ENCODE measurements around the gene KCNQ1. TPM values are rescaled to one million over a fixed set of nuclear protein-coding genes. Genes with fewer than 3 reads are reported as not detected.

The KCNQ1 gene, protein sequence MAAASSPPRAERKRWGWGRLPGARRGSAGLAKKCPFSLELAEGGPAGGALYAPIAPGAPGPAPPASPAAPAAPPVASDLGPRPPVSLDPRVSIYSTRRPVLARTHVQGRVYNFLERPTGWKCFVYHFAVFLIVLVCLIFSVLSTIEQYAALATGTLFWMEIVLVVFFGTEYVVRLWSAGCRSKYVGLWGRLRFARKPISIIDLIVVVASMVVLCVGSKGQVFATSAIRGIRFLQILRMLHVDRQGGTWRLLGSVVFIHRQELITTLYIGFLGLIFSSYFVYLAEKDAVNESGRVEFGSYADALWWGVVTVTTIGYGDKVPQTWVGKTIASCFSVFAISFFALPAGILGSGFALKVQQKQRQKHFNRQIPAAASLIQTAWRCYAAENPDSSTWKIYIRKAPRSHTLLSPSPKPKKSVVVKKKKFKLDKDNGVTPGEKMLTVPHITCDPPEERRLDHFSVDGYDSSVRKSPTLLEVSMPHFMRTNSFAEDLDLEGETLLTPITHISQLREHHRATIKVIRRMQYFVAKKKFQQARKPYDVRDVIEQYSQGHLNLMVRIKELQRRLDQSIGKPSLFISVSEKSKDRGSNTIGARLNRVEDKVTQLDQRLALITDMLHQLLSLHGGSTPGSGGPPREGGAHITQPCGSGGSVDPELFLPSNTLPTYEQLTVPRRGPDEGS
- total RNA-seq: under 0.01 and 0.13 TPM in 2 replicates

DNA sequence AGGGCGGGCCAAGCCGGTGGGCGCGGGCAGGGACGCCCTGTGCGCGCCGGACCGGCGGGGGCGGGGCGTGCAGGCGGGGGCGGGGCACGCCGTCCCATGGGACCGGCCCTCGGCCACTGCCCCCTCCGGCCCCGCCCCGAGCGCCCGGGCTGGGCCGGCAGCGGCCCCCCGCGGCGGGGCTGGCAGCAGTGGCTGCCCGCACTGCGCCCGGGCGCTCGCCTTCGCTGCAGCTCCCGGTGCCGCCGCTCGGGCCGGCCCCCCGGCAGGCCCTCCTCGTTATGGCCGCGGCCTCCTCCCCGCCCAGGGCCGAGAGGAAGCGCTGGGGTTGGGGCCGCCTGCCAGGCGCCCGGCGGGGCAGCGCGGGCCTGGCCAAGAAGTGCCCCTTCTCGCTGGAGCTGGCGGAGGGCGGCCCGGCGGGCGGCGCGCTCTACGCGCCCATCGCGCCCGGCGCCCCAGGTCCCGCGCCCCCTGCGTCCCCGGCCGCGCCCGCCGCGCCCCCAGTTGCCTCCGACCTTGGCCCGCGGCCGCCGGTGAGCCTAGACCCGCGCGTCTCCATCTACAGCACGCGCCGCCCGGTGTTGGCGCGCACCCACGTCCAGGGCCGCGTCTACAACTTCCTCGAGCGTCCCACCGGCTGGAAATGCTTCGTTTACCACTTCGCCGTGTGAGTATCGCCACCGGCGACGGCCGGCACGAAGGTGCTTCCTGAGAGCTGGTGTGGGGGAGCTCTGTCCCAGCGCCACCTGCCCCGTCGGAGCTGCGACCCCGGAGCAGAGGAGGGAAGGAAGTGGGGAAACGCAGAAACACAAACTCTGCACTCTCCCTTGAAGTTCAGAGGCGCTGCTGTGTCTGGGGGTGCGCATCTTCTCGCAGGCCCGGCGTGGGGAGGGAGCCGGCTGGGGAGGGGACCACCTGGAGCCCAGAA lies at the start of gene KCNQ1:
Gene KCNQ1, plus strand, starts transcription at position 188 of the 925 bp plus-strand sequence. Its CDS starts 91 bp downstream, at position 279.
- DNase-seq (ENCODE audit: low read depth in 2 of 2): peak; percentile 4 to 29

DNA sequence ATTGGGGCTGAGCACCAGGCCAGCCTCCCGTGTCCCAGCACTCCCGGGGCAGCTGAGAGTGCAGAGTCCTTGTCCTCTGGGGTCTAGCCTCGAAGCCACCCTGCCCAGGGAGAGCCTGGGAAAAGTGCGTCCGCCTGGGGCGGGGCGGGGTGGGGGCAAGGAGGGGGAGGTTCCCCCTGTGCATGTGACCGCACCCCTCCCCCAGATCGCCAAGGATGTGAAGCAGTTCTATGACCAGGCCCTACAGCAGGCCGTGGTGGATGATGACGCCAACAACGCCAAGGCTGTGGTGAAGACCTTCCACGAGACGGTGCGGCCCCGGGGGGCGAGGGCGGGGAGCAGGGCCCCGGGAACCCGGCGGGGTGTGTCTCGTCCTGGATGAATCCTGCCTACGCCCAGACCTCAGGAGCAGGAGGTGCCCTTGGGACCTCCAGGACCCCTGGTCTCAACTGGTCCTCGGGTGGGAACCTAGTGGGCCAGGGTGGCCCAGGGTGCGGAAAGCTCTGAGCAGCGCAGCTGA lies 49.5 kb upstream of the KCNQ1 start:
- no peak for DNase-seq (ENCODE audit: low read depth in 2 of 2)

DNA sequence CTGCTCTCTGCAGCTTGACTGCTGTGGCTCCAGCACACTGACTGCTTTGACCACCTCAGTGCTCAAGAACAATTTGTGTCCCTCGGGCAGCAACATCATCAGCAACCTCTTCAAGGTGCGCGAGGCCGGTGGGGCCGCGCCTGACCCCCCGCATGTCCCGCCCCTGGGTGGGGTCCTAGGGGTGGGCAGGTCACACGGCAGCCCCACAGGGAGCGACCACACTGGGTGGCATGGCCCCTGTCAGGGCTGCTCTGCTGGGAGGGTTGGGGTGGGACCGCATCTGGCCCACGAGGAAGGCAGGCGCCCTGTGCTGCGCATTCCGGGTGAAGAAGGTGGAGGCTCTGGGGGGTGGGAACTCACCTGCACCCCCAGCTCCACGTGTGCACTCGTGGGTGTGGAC lies 49.0 kb upstream of the KCNQ1 start:
- DNase-seq (ENCODE audit: low read depth in 2 of 2): no peak

DNA sequence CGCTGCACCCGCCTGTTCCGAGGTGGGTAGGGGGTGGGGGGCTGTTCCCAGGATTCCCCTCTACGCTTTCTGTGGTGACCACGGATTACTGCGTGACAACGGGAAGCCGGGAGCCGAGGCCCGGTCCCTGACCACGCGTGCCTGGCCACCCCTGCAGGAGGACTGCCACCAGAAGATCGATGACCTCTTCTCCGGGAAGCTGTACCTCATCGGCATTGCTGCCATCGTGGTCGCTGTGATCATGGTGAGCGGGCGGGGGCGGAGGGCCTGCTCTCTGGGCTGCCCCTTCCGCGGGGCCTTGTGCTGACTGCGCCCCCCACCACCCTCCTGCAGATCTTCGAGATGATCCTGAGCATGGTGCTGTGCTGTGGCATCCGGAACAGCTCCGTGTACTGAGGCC lies 48.3 kb upstream of the KCNQ1 start:
- DNase-seq (ENCODE audit: low read depth in 2 of 2): no peak

DNA sequence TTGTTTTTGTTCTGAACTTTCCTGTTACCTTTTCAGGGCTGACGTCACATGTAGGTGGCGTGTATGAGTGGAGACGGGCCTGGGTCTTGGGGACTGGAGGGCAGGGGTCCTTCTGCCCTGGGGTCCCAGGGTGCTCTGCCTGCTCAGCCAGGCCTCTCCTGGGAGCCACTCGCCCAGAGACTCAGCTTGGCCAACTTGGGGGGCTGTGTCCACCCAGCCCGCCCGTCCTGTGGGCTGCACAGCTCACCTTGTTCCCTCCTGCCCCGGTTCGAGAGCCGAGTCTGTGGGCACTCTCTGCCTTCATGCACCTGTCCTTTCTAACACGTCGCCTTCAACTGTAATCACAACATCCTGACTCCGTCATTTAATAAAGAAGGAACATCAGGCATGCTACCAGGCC lies 47.8 kb upstream of the KCNQ1 start:
- DNase-seq (ENCODE audit: low read depth in 2 of 2): no peak

DNA sequence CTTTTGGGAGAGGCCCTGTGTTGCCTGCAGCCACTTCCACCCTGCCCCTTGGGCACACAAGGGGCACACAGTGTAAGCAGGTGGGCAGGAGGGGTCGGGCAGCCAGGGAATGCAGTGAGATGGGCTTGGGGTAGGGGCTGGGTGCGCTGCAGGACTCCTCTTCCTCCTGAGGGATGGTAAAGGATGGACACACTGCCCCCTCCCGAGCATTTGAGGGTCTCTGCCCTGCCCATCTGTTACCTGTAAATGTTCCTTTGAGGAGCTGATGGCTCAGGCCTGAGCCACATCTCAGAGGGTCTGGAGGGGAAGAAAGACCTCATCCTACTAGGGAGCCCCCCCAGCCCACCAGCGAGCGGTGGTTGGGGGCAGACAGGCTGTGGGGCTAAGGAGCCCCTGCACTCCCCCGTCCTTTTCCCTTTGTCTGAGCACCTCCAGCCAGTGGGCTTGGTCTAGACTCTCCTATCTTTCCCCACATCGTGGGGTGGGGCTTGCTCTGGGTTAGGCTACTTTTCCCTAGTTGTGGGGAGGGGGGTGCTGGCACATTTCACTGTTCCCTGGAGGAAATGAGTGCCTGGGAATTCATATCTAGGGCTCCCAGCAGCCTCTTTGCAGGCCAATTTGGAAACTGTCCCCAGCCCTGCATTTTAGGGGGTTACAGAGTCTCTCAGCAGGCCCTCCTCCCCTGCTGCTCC lies 46.0 kb upstream of the KCNQ1 start:
- DNase-seq (ENCODE audit: low read depth in 2 of 2): no peak

DNA sequence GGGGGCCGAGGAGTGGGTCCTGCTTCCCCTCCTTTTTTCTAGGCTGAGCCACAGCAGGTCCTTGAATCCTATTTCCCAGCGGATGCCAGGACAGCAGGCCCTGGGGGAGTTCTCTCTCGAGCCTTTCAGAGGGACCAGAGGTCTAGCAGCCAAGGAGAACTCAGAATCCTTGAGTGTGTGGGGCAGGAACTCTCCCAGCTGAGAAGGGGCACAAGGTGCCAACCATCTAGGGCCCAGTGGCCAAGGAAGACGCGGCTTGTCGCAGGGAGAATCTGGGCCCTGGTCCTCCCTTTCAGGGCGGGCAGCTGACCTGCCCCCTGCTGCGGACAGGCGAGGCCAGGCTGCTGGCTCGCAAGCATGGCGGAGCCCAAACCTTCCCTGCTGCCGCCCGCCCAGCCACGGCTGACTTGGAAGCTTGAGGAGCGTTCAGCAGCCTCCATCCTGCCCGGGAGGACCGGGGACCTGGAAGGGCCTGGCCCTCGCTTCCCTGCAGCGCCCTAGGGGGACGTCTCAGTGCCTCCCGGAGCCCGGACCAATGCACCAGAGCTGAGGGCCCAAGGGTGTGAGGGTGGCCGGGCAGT lies 45.2 kb upstream of the KCNQ1 start:
- DNase-seq (ENCODE audit: low read depth in 2 of 2): no peak

DNA sequence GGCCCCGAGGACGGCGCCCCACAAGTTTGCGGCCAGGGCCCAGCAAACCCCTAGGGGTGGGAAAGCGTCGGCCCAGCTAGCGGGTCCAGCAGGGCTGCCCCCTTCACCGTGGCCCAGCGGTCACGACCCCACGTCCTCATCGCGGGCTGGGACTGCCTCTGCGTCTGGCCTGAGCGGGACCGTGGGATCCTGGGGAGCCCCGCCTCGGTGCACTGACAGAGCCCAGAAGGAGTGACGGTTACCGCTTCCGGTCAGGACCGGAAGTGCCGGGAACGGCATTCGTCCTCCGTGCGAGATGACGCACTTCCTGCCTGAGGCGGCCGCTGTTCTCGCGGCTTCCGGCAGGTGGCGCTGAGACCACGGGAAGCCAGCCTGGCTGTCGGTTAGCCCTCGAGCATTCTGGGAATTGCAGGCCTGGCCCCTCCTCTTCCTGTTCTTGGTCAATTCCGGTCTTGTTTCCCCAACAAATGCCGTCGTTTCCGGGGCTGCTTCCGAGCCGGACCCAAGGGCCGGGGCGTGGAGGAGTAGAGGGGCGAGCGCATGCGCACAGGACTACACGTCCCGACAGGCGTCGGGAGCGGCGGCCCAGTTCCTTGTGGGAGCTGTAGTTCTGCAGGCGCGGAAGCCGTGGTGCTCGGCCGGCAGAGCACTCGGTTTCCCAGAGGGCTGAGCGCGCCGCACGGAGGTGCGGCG lies 44.6 kb upstream of the KCNQ1 start, which contains the start of gene TSSC4:
Gene TSSC4, plus strand, starts transcription at position 682 of the 693 bp plus-strand sequence. CDS start 1,884 bp downstream, outside the sequence.
- peak; percentile 100 for DNase-seq (ENCODE audit: low read depth in 2 of 2)

DNA sequence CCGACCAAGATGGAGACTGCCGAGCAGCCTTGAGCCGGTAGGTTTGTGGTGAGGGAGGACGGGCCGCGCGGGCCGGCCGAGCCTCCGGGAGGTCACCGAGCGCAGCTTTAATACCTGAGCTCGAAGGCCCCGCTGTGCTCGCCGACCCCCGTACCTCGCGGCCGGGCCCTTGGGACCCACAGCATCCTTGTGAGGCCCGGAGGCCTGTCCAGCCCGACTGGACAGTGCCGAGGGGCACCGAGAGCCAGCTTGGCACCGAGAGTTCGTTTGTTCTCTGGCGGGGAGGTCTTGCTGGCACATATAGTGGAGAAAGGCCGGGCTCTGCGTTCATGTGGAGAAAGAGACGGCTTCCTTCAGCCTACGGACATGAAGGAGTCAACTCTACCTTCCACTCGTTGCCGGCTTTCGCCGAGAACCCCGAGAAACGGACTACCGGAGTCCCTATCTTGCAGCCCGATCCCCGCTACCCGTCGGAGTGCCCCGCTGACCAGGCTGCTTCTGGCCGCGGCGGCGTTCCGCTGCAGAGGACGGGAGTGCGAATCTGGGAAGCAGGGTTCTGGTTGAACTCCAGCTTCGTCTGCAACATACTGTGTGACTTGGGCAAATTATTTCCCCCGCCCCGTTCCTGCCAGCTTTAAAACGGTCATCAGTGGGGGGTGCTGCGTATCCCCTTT lies 43.9 kb upstream of the KCNQ1 start:
- DNase-seq (ENCODE audit: low read depth in 2 of 2): no peak

DNA sequence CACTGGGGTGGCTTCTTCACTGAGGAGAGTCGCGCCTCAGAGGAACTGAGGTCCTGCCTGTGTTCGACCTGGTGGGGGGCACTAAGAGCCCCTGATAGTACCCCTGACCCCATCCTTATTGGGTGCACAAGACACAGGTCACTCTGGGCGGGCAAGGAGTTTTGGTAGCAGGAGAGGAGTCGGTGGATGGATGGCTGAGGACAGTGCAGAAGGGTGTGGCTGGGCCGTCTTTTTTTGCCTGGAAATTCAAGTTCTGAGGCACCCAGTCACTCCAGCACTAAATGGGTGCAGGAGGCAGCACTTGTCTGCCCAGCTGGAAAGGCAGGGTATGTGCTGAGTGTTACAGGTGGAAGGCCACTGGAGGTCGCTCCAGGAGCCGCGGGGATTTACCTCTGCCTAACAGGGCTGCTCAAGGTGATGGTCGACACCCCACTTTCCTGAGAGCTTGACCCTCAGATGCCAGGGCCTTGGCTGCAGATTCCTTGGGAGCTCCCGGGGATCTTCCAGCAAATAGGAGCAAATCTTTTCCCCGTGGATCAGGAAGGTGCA lies 43.3 kb upstream of the KCNQ1 start:
- no peak for DNase-seq (ENCODE audit: low read depth in 2 of 2)

DNA sequence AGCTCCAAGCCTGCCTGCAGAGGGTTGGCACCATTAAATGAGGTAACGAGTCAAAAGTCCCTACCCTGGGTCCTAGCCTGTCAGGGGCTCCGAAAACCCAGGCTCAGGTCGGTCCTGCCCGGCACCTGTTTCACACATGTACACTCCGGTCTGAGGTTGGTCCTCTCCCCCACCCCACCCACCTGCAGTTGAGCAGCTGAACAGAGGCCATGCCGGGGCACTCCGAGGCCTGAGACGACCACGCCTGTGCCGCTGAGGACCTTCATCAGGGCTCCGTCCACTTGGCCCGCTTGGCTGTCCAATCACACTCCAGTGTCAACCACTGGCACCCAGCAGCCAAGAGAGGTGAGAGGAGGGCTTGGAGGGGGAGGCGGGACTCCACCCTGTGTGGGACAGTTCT lies 42.7 kb upstream of the KCNQ1 start:
- DNase-seq (ENCODE audit: low read depth in 2 of 2): no peak

DNA sequence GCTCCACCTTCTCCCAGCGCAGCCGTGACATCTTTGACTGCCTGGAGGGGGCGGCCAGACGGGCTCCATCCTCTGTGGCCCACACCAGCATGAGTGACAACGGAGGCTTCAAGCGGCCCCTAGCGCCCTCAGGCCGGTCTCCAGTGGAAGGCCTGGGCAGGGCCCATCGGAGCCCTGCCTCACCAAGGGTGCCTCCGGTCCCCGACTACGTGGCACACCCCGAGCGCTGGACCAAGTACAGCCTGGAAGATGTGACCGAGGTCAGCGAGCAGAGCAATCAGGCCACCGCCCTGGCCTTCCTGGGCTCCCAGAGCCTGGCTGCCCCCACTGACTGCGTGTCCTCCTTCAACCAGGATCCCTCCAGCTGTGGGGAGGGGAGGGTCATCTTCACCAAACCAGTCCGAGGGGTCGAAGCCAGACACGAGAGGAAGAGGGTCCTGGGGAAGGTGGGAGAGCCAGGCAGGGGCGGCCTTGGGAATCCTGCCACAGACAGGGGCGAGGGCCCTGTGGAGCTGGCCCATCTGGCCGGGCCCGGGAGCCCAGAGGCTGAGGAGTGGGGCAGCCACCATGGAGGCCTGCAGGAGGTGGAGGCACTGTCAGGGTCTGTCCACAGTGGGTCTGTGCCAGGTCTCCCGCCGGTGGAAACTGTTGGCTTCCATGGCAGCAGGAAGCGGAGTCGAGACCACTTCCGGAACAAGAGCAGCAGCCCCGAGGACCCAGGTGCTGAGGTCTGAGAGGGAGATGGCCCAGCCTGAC lies 41.7 kb upstream of the KCNQ1 start:
- DNase-seq (ENCODE audit: low read depth in 2 of 2): no peak

DNA sequence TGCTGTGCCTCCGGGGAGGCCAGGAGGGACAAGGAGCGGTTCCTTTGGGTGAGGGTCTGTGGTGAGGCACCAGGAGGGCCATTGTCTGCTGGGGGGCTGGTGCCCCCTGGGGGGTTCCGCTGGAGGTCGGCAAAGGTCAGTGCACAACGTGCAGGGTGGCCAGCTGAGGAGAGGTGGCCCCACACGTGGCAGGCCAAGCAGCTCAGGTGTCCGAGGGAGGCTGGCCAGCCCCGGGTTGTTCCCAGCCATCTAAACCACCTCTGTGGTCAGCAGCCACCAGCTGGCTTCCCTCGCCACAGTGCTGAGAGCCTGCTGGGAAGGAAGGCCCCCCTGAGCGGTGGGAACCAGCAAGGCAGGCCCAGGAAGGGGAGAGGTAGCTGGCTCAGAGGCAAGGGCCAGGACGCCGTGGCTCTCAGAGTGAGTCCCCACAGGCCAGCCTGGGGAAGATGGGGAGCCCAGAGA lies 40.0 kb upstream of the KCNQ1 start:
- DNase-seq (ENCODE audit: low read depth in 2 of 2): no peak

DNA sequence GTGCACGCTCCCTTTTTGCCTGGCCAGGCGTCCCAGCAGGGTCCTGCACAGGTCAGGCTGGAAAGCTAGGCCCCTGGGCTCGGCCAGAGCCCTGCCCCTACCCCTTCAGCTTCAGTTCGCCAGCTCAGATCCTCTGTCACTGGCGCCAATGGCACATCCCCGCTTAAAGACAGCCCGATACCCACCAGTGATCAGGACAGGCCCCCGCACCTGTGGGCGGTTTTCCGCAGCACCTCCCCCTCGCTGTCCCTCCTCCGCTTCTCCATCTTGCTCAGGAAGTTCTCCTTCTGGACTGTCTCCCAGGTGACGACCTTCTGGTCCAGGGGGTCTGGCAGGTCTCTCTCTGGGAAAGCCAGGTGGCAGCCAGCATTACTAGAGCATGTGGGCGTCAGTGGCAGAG lies 38.4 kb upstream of the KCNQ1 start:
- DNase-seq (ENCODE audit: low read depth in 2 of 2): no peak

DNA sequence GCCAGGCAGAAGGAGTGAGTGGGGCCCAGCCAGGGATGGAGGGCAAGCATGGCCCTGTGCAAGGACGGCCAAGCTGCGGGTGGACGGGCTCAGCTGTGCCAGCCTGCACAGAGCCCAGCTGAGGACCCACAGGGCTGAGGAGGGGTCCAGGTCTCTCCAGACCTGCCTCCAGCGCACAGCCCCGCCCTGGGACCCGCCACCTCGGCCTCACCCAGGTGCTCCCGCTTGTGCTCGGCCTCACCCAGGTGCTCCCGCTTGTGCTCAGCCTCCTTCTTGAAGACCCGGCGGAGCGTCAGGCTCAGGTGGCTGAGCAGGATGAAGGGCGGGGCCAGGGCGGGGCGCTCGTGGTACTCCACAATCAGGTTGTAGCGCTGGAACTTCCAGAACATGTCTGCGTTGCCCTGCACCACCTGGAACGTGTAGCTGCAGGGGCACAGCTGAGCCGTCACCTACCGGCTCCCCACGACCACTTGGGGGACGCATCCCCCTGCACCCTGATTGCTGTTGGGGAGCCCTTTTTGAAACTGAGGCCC lies 37.9 kb upstream of the KCNQ1 start:
- DNase-seq (ENCODE audit: low read depth in 2 of 2): no peak

DNA sequence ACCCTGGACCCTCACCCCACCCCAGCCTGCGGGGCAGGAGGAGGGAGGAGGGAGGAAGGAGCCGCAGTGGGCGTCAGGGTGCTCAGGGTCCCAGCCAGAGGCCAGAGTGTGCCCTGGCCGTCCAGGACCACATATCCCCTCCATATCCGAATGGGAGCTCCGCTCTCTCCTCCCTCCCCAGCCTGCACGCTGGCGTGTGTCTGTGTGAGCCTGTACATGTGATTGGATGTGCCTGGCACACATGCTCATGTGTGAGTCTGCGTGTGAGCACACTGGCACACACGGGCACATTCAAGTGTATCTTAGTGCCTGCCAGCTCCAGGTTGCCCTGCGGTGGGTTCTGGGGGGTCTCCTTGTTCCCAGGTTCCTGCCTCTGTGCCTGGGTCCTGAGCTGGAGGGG lies 36.1 kb upstream of the KCNQ1 start:
- no peak for DNase-seq (ENCODE audit: low read depth in 2 of 2)

DNA sequence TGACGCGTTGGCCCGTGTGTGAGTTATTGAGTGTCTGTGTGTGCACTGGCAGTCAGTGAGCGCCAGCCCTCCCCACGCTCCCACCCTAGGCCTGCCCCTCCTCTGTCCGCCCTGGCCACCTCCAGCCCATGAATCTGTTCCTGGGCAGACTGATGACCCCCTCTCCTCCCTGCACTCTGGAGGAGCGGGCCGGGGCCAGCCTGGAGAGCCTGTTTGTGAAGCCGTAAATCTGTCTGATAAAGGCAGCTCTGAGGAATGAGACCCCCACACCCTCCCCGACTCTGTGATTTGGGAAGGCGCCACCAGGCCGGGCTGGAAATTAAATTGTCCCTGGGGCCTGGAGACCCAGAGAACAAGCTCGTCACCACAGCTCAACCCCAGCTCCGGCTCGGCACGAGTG lies 35.7 kb upstream of the KCNQ1 start:
- no peak for DNase-seq (ENCODE audit: low read depth in 2 of 2)

Measured in dermis microvascular lymphatic vessel endothelial cell (primary cell).